Measurements from ENCODE around the gene PTGDS.

The PTGDS gene

DNA sequence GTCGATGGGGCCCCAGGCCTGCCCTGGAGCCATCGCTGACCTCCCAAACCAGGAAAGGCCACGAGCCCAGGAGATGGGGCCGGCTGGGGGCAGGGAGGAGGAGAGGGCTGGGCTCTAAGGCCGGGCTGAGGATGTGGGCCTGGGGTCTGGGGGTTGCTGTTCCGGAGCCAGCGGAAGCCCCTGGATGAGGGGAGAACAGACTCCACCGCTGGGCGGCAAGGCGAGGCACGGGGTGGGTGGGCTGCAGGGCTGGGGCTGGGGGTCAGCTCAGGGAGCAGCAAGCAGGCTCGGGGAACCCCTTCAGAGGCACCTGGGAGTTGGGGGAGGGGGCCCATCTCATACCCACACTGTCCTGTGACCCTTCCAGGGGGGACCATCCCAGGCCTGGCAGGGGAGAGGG, 13.6 kb upstream of the PTGDS start:
- no peak for TF ChIP-seq CEBPB (IDR thresholded peaks at IDR 0.05)
- no peak for TF ChIP-seq NFIC (IDR thresholded peaks at IDR 0.05)
- TF ChIP-seq TCF12 (IDR thresholded peaks at IDR 0.05; ENCODE audit: low read depth), result no peak
- TF ChIP-seq, protein P1, sequence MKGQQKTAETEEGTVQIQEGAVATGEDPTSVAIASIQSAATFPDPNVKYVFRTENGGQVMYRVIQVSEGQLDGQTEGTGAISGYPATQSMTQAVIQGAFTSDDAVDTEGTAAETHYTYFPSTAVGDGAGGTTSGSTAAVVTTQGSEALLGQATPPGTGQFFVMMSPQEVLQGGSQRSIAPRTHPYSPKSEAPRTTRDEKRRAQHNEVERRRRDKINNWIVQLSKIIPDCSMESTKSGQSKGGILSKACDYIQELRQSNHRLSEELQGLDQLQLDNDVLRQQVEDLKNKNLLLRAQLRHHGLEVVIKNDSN (IDR thresholded peaks at IDR 0.05), result no peak
- no peak for TF ChIP-seq EGR1 (IDR thresholded peaks at IDR 0.05)
- TF ChIP-seq, protein P2, sequence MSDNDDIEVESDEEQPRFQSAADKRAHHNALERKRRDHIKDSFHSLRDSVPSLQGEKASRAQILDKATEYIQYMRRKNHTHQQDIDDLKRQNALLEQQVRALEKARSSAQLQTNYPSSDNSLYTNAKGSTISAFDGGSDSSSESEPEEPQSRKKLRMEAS (IDR thresholded peaks at IDR 0.05), result no peak
- no peak for TF ChIP-seq TEAD4 (IDR thresholded peaks at IDR 0.05)
- no peak for TF ChIP-seq TAF1 (IDR thresholded peaks at IDR 0.05; ENCODE audit: low read depth)
- TF ChIP-seq, protein P3, sequence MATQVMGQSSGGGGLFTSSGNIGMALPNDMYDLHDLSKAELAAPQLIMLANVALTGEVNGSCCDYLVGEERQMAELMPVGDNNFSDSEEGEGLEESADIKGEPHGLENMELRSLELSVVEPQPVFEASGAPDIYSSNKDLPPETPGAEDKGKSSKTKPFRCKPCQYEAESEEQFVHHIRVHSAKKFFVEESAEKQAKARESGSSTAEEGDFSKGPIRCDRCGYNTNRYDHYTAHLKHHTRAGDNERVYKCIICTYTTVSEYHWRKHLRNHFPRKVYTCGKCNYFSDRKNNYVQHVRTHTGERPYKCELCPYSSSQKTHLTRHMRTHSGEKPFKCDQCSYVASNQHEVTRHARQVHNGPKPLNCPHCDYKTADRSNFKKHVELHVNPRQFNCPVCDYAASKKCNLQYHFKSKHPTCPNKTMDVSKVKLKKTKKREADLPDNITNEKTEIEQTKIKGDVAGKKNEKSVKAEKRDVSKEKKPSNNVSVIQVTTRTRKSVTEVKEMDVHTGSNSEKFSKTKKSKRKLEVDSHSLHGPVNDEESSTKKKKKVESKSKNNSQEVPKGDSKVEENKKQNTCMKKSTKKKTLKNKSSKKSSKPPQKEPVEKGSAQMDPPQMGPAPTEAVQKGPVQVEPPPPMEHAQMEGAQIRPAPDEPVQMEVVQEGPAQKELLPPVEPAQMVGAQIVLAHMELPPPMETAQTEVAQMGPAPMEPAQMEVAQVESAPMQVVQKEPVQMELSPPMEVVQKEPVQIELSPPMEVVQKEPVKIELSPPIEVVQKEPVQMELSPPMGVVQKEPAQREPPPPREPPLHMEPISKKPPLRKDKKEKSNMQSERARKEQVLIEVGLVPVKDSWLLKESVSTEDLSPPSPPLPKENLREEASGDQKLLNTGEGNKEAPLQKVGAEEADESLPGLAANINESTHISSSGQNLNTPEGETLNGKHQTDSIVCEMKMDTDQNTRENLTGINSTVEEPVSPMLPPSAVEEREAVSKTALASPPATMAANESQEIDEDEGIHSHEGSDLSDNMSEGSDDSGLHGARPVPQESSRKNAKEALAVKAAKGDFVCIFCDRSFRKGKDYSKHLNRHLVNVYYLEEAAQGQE (IDR thresholded peaks at IDR 0.05; ENCODE audit: low read depth), result no peak

DNA sequence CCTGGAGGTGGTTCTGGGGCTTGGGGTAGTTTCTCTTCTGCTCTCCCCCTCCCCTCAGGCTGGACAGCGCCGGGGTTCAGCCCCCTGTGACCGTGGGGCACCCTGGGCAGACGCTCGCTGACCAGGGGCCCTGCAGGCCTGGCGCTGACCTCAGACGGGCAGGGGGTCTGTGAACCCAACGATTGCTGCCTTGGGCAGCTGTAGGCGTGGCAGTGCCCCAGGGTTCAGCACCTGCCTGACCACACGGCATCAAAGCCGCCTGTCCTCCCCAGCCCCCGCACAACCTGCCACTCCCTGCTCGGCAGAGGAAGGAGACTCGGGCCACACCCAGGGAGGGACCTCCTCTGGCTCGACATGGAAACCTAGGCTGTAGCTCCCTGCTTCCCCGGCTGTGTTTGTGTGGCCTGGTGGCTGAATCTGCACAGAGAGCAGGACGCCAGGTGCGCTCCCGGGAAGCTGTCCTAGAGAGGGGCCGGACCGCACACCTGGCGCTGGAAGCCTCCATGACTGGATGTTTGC, 13.1 kb upstream of the PTGDS start:
- no peak for TF ChIP-seq TAF1 (IDR thresholded peaks at IDR 0.05; ENCODE audit: low read depth)
- TF ChIP-seq, protein P3 (IDR thresholded peaks at IDR 0.05; ENCODE audit: low read depth), result peak; percentile 41; the same call in 1 of the 2 replicates

DNA sequence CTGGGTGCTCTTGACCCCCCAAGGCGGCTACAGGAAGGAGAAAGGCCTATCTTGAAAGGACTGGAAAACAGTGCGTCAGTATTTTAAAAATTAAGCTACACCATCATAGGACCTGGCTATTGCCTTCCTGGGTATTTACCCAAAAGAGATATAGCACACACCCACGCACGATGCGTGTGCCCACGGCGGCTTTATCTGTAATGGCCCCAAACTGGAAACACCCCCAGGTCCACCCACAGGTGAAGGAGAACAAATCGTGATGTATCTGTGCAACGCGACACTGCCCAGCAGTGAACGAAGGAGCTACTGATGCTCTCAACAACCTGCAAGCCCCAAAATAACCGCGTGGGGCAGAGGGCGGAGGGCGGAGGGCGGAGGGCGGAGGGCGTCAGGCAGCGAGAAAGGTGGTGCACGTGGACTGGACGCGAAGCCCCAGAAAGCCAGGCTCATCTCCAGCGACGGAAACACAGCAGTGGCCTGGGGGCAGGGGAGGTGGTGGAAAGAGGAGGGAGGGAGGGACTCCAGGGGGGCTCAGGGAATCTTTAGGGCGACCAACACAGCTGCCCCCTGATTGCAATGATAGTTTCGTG, 12.4 kb upstream of the PTGDS start:
- TF ChIP-seq CREB1 (IDR thresholded peaks at IDR 0.05; ENCODE audit: low read depth) (no peak), EP300 (IDR thresholded peaks at IDR 0.05; ENCODE audit: borderline replicate concordance) (no peak)
- TF ChIP-seq, protein P3 (IDR thresholded peaks at IDR 0.05; ENCODE audit: low read depth), result no peak

DNA sequence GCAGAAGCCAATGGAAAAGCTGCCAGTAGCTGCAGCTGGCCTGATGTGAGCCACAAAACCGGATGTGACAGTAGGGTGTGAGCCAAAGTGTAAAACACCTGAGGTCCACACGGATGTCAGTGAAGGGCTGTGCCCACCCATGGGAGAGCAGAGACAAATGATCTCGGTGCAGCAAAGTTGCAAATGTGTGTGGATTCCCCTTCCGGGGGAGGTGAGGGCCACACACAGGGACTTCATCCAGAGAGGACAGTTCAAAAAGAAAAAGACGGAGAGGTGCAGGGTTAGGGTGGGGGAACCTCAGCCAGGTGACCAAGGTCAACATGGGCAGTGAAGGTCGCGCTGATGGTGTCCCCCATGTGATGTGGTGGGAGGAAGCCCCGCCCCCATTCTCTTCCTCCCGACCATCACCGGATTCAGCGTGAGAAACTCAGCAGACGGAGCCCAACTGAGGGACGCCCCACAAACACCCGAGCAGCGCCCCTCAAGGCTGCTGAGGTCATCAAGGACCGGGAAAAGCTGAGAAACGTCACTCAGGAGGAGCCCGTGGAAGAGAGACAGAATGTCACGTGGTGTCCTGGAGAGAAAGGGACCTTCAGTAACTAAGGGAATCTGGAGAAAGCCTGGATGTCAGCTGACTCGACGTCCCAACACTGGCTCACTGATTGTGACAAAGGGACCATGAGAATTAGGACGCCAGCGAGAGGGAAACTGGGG, 11.4 kb upstream of the PTGDS start:
- TF ChIP-seq TCF12 (IDR thresholded peaks at IDR 0.05; ENCODE audit: low read depth), result no peak
- TF ChIP-seq, protein P2 (IDR thresholded peaks at IDR 0.05), result no peak
- TF ChIP-seq, protein P1 (IDR thresholded peaks at IDR 0.05), result no peak

DNA sequence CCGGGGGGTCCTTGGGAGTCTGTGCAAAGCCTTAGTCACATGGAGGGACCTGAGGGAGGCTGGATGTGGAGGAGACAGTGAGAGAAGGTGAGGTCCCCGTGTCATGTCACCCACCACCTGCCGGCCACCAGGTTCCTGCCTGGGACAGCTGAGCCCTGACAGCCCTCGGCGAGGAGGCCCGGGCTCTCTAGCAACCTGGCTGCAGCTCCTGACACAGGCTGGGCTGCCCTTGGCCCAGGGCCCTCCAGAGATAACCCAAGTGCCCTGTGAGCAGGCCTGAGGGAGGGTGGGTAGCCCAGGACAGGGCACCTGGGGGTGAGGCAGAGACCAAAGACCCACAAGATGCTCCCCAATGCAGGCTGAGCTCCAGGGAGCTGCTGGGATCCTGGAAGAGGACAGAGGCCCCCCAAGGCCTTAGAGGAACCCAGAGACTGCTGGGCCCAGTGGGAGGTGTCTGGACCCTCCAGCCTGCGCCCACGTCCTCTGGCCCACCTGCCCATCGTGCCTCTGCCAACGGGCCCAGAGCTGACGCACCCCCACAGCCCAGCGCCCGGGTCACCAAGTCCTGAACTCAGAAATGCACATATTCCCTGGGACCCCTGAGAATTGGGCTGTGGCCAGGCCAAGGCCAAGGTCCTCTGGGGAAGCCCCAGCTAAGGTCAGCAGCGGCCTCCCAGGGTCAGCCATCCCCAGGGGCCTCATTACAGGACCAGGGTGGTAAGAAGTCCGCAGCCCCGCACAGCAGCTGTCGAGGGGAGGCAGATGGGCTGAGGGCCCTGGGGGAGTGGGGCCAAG, 8.8 kb upstream of the PTGDS start:
- TF ChIP-seq NFIC (IDR thresholded peaks at IDR 0.05) (no peak), TCF12 (IDR thresholded peaks at IDR 0.05; ENCODE audit: low read depth) (no peak), YY1 (IDR thresholded peaks at IDR 0.05; ENCODE audit: low read depth) (no peak), CEBPB (IDR thresholded peaks at IDR 0.05) (no peak), FOXM1 (IDR thresholded peaks at IDR 0.05; ENCODE audit: borderline replicate concordance, low read depth) (no peak), CREB1 (IDR thresholded peaks at IDR 0.05; ENCODE audit: low read depth) (no peak), TEAD4 (IDR thresholded peaks at IDR 0.05) (no peak), ZBTB7A (IDR thresholded peaks at IDR 0.05; ENCODE audit: low read depth) (no peak), TAF1 (IDR thresholded peaks at IDR 0.05; ENCODE audit: low read depth) (no peak), RAD21 (IDR thresholded peaks at IDR 0.05; ENCODE audit: low read depth) (no peak)
- TF ChIP-seq, protein P3 (IDR thresholded peaks at IDR 0.05; ENCODE audit: low read depth), result no peak
- TF ChIP-seq, protein P2 (IDR thresholded peaks at IDR 0.05), result no peak
